AG04450 (cell line): ENCODE results near the gene THBS2. TPM values are rescaled to one million over a fixed set of nuclear protein-coding genes. Genes with fewer than 3 reads are reported as not detected.

Source experiments
- CTCF ChIA-PET: fragments of 300-600, 350-600 bp; formaldehyde crosslinking; extraction: SDS; loops from one replicate; lab custom pipeline; 2022; ENCODE audit warnings: antibody characterized with exemption, inconsistent platforms; lab: Charles Lee
- POLR2A ChIA-PET: fragments of 350-600 bp; formaldehyde crosslinking; extraction: SDS; loops from one replicate; lab custom pipeline; 2021; ENCODE audit warnings: antibody characterized with exemption, inconsistent platforms; lab: Yijun Ruan, JAX
- DNase-seq: peaks from one replicate; pipeline ENCODE4 v3.0.0-alpha.2; 2011; ENCODE audit warnings: low read depth, low spot score
- H3K27ac ChIP-seq: one replicate; pipeline ENCODE4 v1.5.1; 2012; ENCODE audit warnings: low read depth, low read length, control low read depth
- H3K27me3 ChIP-seq: one replicate; pipeline ENCODE4 v1.6.0; 2012; ENCODE audit warnings: low read length; ENCODE audit not compliant: control insufficient read depth, insufficient read depth
- H3K4me3 ChIP-seq: 2 replicates; pipeline ENCODE4 v1.5.1; 2011; ENCODE audit warnings: mild to moderate bottlenecking, low read depth, low read length, control low read depth
- H3K9me3 ChIP-seq: 2 replicates; pipeline ENCODE4 v1.5.1; 2012; ENCODE audit warnings: low read length; ENCODE audit not compliant: control insufficient read depth, insufficient read depth
- CTCF ChIP-seq: IDR thresholded peaks from 2 replicates; pipeline ENCODE4 v1.5.1; 2011; ENCODE audit warnings: low read depth, low read length, control low read depth, inconsistent platforms
- polyA plus RNA-seq: library from polyadenylated mRNA; depleted of rRNA; stranded (reverse); fragments of >200 nt; gene quantifications from 2 replicates; pipeline ENCODE4 v1.2.3, GENCODE V29; 2011

The THBS2 gene
- polyA plus RNA-seq, 1 experiment = 95.8 TPM

GRCh38 chr6:169176361-169176991 lies 77.2 kb downstream of the THBS2 start:
- POLR2A ChIA-PET = no interaction called here
- Histone ChIP-seq H3K27ac (no peak overlapping the region), H3K4me3 (no peak overlapping the region), H3K27me3 (no peaks in the 10 kb centered on the region), H3K9me3 (peaks cover 6% of the 10 kb centered on the region; the same call in 1 of the 2 replicates)
- no peak for TF ChIP-seq CTCF
- DNase-seq = no peak
- CTCF ChIA-PET = no interaction called here

GRCh38 chr6:169175360-169175887 lies 78.2 kb downstream of the THBS2 start:
- ChIA-PET POLR2A (no interaction called here), CTCF (no interaction called here)
- peaks cover 6% of the 10 kb centered on the region; the same call in 1 of the 2 replicates for H3K9me3 ChIP-seq
- H3K27me3 ChIP-seq = no peaks in the 10 kb centered on the region
- H3K27ac ChIP-seq = no peak overlapping the region
- DNase-seq = no peak
- H3K4me3 ChIP-seq = no peak overlapping the region
- TF ChIP-seq CTCF = no peak

- Histone ChIP-seq H3K27ac (no peak overlapping the region), H3K4me3 (no peak overlapping the region), H3K27me3 (no peaks in the 10 kb centered on the region), H3K9me3 (peaks cover 4% of the 10 kb centered on the region; the same call in 1 of the 2 replicates)
- DNase-seq = no peak
- CTCF ChIA-PET = no interaction called here
- no peak for TF ChIP-seq CTCF
- POLR2A ChIA-PET = no interaction called here
These were observed 78.9 kb downstream of the THBS2 start for GRCh38 chr6:169174516-169175359.

GRCh38 chr6:169173532-169174268 lies 79.9 kb downstream of the THBS2 start:
- TF ChIP-seq CTCF = no peak
- Histone ChIP-seq H3K27ac (no peak overlapping the region), H3K9me3 (peaks cover 9% of the 10 kb centered on the region; the same call in 1 of the 2 replicates), H3K27me3 (no peaks in the 10 kb centered on the region), H3K4me3 (no peak overlapping the region)
- POLR2A ChIA-PET = no interaction called here
- CTCF ChIA-PET = no interaction called here
- no peak for DNase-seq
